Raji (cell line): ENCODE results near the gene IFT88.

Experiments
- POLR2A ChIP-seq: IDR thresholded peaks from 2 replicates; pipeline ENCODE4 v1.6.1; 2011; ENCODE audit warnings: low read depth, low read length, control low read depth; ENCODE audit not compliant: insufficient read depth

The IFT88 gene

DNA sequence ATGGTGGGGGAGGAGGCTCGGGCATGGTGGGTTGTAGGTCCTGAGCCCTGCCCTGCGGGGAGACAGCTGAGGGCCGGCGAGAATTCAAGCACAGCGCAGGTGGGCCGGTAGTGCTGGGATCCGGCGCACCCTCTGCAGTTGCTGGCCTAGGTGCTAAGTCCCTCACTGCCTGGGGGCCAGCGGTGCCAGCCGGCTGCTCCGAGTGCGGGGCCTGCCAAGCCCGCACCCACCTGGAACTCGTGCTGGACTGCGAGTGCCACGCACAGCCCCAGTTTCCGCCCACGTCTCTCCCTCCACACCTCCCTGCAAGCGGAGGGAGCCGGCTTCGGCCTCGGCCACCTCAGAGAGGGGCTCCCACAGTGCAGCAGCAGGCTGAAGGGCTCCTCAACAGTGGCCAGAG lies 173.1 kb downstream of the IFT88 start:
- no peak for TF ChIP-seq POLR2A
